Breast epithelium (tissue), 3 donors: ENCODE data around the gene PDS5B.

Experiments used
- POLR2A ChIP-seq: fragments of 450-650 bp; IDR thresholded peaks from one replicate; pipeline ENCODE4 v1.6.1; 2016; ENCODE audit warnings: antibody characterized with exemption, mild to moderate bottlenecking, moderate library complexity
- TF ChIP-seq, protein P1 (sequence below), 3 donors: fragments of 450-650 bp; IDR thresholded peaks; one replicate each; pipeline ENCODE4 v1.5.1; 2016 to 2017; ENCODE audit warnings: antibody characterized with exemption in 3 of 3, mild to moderate bottlenecking in 3 of 3, moderate library complexity in 3 of 3

DNA sequence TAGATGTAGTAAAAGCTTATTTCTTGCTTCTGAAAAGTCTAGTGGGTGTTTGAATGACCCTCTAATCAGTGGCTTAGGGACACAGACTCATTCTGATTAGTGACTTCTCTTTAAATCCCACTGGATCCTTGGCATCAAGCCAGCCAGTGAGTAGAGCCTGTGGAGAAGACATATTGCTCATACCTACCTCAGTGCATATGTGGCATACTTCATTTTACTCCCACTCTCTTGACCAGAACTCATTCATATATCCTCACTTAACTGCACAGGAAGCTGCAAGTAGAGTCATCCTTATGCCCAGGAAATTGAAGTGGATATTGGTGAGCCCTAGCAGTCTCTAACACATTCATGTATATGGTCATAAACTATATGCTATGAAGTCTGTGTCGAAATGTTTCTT lies 148.3 kb downstream of the PDS5B start:
- TF ChIP-seq, protein P1, sequence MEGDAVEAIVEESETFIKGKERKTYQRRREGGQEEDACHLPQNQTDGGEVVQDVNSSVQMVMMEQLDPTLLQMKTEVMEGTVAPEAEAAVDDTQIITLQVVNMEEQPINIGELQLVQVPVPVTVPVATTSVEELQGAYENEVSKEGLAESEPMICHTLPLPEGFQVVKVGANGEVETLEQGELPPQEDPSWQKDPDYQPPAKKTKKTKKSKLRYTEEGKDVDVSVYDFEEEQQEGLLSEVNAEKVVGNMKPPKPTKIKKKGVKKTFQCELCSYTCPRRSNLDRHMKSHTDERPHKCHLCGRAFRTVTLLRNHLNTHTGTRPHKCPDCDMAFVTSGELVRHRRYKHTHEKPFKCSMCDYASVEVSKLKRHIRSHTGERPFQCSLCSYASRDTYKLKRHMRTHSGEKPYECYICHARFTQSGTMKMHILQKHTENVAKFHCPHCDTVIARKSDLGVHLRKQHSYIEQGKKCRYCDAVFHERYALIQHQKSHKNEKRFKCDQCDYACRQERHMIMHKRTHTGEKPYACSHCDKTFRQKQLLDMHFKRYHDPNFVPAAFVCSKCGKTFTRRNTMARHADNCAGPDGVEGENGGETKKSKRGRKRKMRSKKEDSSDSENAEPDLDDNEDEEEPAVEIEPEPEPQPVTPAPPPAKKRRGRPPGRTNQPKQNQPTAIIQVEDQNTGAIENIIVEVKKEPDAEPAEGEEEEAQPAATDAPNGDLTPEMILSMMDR (IDR thresholded peaks at IDR 0.05) = no peak
- no peak for TF ChIP-seq POLR2A
